Endothelial cell of umbilical vein (primary cell): Measurements from ENCODE around the gene MAP3K10. TPM values are rescaled to one million over a fixed set of nuclear protein-coding genes. Genes with fewer than 3 reads are reported as not detected.
"Not testable (repeated sequence)": the region's sequence is repeated elsewhere in the genome, so short reads cannot be mapped to it uniquely, and the experiment has no call there.

Source experiments
- BruUV-seq: library from RNA; stranded (reverse); fragments of 400-500 nt; replicated peaks from 2 replicates; lab custom pipeline; 2021; lab: Mats Ljungman, UMichigan
- CTCF ChIA-PET: fragments of 300-600, 350-600 bp; sonication (Branson Sonifier 250); formaldehyde crosslinking; loops from one replicate; lab custom pipeline; 2021; ENCODE audit warnings: antibody characterized with exemption, inconsistent platforms; lab: Charles Lee
- POLR2A ChIA-PET: fragments of 300-600, 350-600 bp; sonication (Branson Sonifier 250); formaldehyde crosslinking; loops from one replicate; lab custom pipeline; 2021; ENCODE audit warnings: antibody characterized with exemption, inconsistent platforms; lab: Charles Lee
- DNase-seq: peaks from one replicate; pipeline ENCODE4 v3.0.0-alpha.2; 2011; ENCODE audit warnings: low read depth, low spot score
- FAIRE-seq: peaks from 2 replicates; lab custom pipeline; 2011; peaks lifted over from hg19 to GRCh38; lab: Jason Lieb, UNC
- H2AFZ ChIP-seq: 2 replicates; pipeline ENCODE4 v1.6.0; 2012; ENCODE audit warnings: low read depth, low read length, control low read depth, inconsistent platforms
- H3K27ac ChIP-seq: 2 replicates; pipeline ENCODE4 v1.5.1; 2011; ENCODE audit warnings: low read depth, mild to moderate bottlenecking, control low read depth, low read length, moderate library complexity; ENCODE audit not compliant: insufficient read depth
- H3K27me3 ChIP-seq, 2 experiments: 2 replicates each; pipeline versions ENCODE4 v1.6.0 to v1.6.1; 2011; ENCODE audit warnings: low read length in 2 of 2, mixed read lengths in 1 of 2; ENCODE audit not compliant: control insufficient read depth in 2 of 2, insufficient read depth in 2 of 2
- H3K36me3 ChIP-seq, 2 experiments: 2 replicates in 1 of 2; 3 replicates in 1 of 2; pipeline ENCODE4 v1.5.1; 2011; ENCODE audit warnings: low read length in 2 of 2, mild to moderate bottlenecking in 1 of 2, moderate library complexity in 1 of 2; ENCODE audit not compliant: control insufficient read depth in 2 of 2, insufficient read depth in 2 of 2; ENCODE audit errors: extremely low read depth in 1 of 2
- H3K4me1 ChIP-seq: 3 replicates; pipeline ENCODE4 v1.5.1; 2011; ENCODE audit warnings: mild to moderate bottlenecking, low read length; ENCODE audit not compliant: control insufficient read depth, insufficient read depth; ENCODE audit errors: extremely low read depth
- H3K4me2 ChIP-seq: 2 replicates; pipeline ENCODE4 v1.6.1; 2011; ENCODE audit warnings: low read length, control low read depth, mixed read lengths; ENCODE audit not compliant: insufficient read depth
- H3K4me3 ChIP-seq, 3 experiments: fragments of 200-600 bp in 1 of 3; sonication (generic), shearing (Covaris generic) in 1 of 3; replicated peaks in 1 of 3; 2 replicates each; pipeline ENCODE4 v1.5.1; 2011 to 2016; ENCODE audit warnings: control low read depth in 3 of 3, low read length in 3 of 3, mild to moderate bottlenecking in 2 of 3, inconsistent platforms in 1 of 3, low read depth in 1 of 3, moderate library complexity in 1 of 3; ENCODE audit not compliant: insufficient read depth in 1 of 3
- H3K79me2 ChIP-seq: 2 replicates; pipeline ENCODE4 v1.6.0; 2012; ENCODE audit warnings: low read length, inconsistent platforms; ENCODE audit not compliant: control insufficient read depth, insufficient read depth
- H3K9ac ChIP-seq: replicated peaks from 2 replicates; pipeline ENCODE3; 2011; ENCODE audit warnings: low read length, control low read depth; ENCODE audit not compliant: insufficient read depth; ENCODE audit errors: extremely low read depth
- H3K9me1 ChIP-seq: replicated peaks from 3 replicates; pipeline ENCODE4 v1.6.0; 2011; ENCODE audit warnings: mild to moderate bottlenecking, low read length; ENCODE audit not compliant: control insufficient read depth, insufficient read depth; ENCODE audit errors: extremely low read depth
- H3K9me3 ChIP-seq: replicated peaks from 2 replicates; pipeline ENCODE4 v1.5.1; 2012; ENCODE audit warnings: low read length, inconsistent platforms; ENCODE audit not compliant: control insufficient read depth, insufficient read depth
- H4K20me1 ChIP-seq: replicated peaks from 2 replicates; pipeline ENCODE3; 2011; ENCODE audit warnings: mild to moderate bottlenecking, low read length; ENCODE audit not compliant: control insufficient read depth, insufficient read depth; ENCODE audit errors: extremely low read depth
- EZH2 ChIP-seq: IDR thresholded peaks from 2 replicates; pipeline ENCODE4 v1.6.1; 2012; ENCODE audit warnings: borderline replicate concordance, low read depth, mild to moderate bottlenecking, moderate library complexity, low read length, inconsistent platforms; ENCODE audit not compliant: severe bottlenecking
- FOS ChIP-seq: IDR thresholded peaks from 2 replicates; pipeline ENCODE4 v1.6.1; 2011; ENCODE audit warnings: mild to moderate bottlenecking, low read length, moderate library complexity, borderline replicate concordance; ENCODE audit not compliant: insufficient read depth
- GATA2 ChIP-seq: IDR thresholded peaks from 2 replicates; pipeline ENCODE4 v1.7.0; 2011; ENCODE audit warnings: low read depth, mild to moderate bottlenecking, moderate library complexity, mixed read lengths, low read length; ENCODE audit not compliant: insufficient read length, insufficient read depth
- JUN ChIP-seq: IDR thresholded peaks from 2 replicates; pipeline ENCODE4 v1.6.1; 2011; ENCODE audit warnings: borderline replicate concordance, low read depth; ENCODE audit not compliant: insufficient read length, insufficient read depth
- POLR2AphosphoS5 ChIP-seq: IDR thresholded peaks from 2 replicates; pipeline ENCODE4 v1.6.1; 2012; ENCODE audit warnings: low read depth, mild to moderate bottlenecking, control low read depth, low read length, moderate library complexity; ENCODE audit not compliant: insufficient read depth
- dilution Hi-C: fragments of 300-500 bp; cut with MboI; formaldehyde crosslinking; loops from one replicate; pipeline ENCODE4 v1.15.0; 2019; ENCODE audit warnings: low sequenced_read_pairs; ENCODE audit not compliant: extremely low pct_ligation_motif_present
- intact Hi-C: fragments of 100-400 bp; cut with micrococcal nuclease; formaldehyde crosslinking; loops from one replicate; pipeline ENCODE4 v1.10.0; 2022
- polyA plus RNA-seq, 4 experiments: library from polyadenylated mRNA; depleted of rRNA in 3 of 4; stranded (reverse) in 3 of 4; unstranded in 1 of 4; fragments of >200 nt; gene quantifications; 2 replicates each; pipeline versions ENCODE4 v1.2.1 to v1.2.3, GENCODE V29; 2011 to 2012; ENCODE audit warnings: missing spikeins in 1 of 4
- total RNA-seq: library from RNA; stranded (reverse); gene quantifications from 2 replicates; pipeline ENCODE4 v1.2.3, GENCODE V29; 2021
- TF ChIP-seq, protein P1 (sequence below): IDR thresholded peaks from 2 replicates; pipeline ENCODE4 v1.6.1; 2011; ENCODE audit not compliant: insufficient read depth, insufficient read length

Gene MAP3K10
- total and polyA plus RNA-seq, 2 donors (not counting 3 experiments of a cell fraction or from before 2014, with no cell fraction given) = 6.3 to 19.4 TPM

DNA sequence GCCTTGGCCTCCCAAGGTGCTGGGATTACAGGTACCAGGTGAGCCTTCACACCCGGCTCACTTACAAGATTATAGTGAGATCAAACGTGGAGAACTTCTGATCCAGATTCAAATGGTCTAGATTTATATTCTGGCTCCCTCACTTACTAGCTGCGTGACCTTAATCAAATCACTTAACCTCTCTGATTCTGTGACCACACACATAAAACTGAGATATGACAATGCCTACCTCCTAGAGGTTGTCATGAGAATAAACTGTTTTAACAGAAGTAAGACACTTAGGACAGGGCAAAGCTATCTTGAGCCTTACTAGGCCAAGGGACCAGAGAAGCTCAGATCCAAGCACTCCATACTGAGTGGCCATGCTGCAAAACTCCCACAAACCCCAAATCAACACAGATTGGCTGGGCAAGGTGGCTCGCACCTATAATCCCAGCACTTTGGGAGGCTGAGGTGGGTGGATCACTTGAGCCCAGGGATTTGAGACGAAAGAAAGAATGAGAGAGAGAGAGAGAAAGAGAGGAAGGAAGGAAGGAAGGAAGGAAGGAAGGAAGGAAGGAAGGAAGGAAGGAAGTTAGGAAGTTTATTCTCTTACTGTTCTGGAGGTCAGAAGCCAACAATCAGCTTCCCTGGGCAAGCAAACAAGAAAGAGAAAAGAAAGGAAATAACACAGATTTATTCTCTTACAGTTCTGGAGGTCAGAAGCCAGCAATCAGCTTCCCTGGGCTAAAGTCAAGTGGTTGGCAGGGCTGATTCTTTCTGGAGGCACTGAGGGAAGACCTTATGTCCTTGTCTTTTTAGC, 46.1 kb upstream of the MAP3K10 start:
- Histone ChIP-seq H3K9me1 (no peaks in the 10 kb centered on the region), H3K27me3 (no peaks in the 10 kb centered on the region), H3K9me3 (no peaks in the 10 kb centered on the region), H3K79me2 (no peaks in the 10 kb centered on the region), H3K9ac (no peak overlapping the region), H3K4me1 (peaks cover 8% of the 10 kb centered on the region), H3K4me2 (no peak overlapping the region), H3K27ac (no peak overlapping the region), H4K20me1 (no peaks in the 10 kb centered on the region), H3K36me3 (no peaks in the 10 kb centered on the region), H2AFZ (no peak overlapping the region), H3K4me3 (no peak overlapping the region)
- ChIA-PET CTCF (no interaction called here), POLR2A (no interaction called here)
- DNase-seq (no peak), FAIRE-seq (no peak)
- BruUV-seq = no TSS peak
- no peak for TF ChIP-seq GATA2
- TF ChIP-seq, protein P1, sequence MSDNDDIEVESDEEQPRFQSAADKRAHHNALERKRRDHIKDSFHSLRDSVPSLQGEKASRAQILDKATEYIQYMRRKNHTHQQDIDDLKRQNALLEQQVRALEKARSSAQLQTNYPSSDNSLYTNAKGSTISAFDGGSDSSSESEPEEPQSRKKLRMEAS = no peak
- TF ChIP-seq FOS = no peak
- TF ChIP-seq EZH2 = no peak
- TF ChIP-seq JUN = no peak
- TF ChIP-seq POLR2AphosphoS5 = no peak
- dilution Hi-C loops (no loop called here), intact Hi-C loops (loop anchor here (10.0 kb wide), 2 partner anchors 380 to 490 kb away; no protein-coding TSS in a partner anchor)

- H3K27ac ChIP-seq, FAIRE-seq, H3K9me3 ChIP-seq, H3K4me1 ChIP-seq, H3K36me3 ChIP-seq, H3K9ac ChIP-seq, H3K79me2 ChIP-seq, dilution Hi-C loops, H3K27me3 ChIP-seq, CTCF ChIA-PET, H3K4me3 ChIP-seq, H3K4me2 ChIP-seq, POLR2A ChIA-PET, H4K20me1 ChIP-seq, H3K9me1 ChIP-seq, DNase-seq, H2AFZ ChIP-seq, BruUV-seq: not testable (repeated sequence)
- intact Hi-C loops = loop anchor here (10.0 kb wide), 2 partner anchors 379 to 489 kb away; no protein-coding TSS in a partner anchor
Observed at GRCh38 chr19:40145749-40146029, 45.5 kb upstream of the MAP3K10 start.
